Erythroblast (primary cell): ENCODE data around the gene RNASE4.

Experiments
- GATA1 ChIP-seq: IDR thresholded peaks from 2 replicates; pipeline ENCODE4 v1.6.1; 2011; ENCODE audit warnings: low read depth, mild to moderate bottlenecking, control low read depth, low read length, moderate library complexity
- POLR2A ChIP-seq: IDR thresholded peaks from 2 replicates; pipeline ENCODE4 v1.6.1; 2011; ENCODE audit warnings: mild to moderate bottlenecking, low read length

DNA sequence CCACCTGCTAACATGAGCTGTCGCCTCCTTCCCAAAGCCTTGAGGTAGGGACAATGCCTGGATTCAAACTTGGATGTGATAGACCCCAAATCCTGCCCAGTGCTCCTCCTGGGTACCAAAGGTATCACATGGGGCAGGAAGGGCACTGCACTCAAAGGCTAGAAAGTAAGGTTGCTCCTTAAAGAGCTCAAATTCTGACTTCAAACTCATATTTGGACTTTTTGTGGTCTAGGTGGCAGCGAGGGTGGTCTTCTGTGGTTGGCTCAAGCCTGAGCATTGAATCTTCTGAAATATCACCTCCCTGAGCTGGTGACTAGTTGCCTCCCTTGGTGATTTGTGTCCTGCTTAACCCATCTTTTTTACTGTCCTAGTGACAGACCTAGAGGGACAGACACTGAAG lies 8.3 kb upstream of the RNASE4 start:
- TF ChIP-seq POLR2A: no peak
- TF ChIP-seq GATA1: no peak
